SU-DHL-6 (cell line): Measurements from ENCODE around the gene TMEM204.

Experiments used
- CTCF ChIP-seq: fragments of 200-600 bp; sonication (generic); IDR thresholded peaks from one replicate; pipeline ENCODE4 v1.5.1; 2017; ENCODE audit warnings: antibody characterized with exemption, mild to moderate bottlenecking, low read length, moderate library complexity; ENCODE audit not compliant: insufficient read depth, poor library complexity, severe bottlenecking
- EZH2phosphoT487 ChIP-seq: fragments of 200-600 bp; sonication (generic), shearing (Covaris generic); conservative IDR thresholded peaks from 2 replicates; pipeline ENCODE4 v1.6.1; 2018; ENCODE audit warnings: mild to moderate bottlenecking, antibody characterized with exemption, low read length, moderate library complexity, mixed read lengths

- TF ChIP-seq CTCF: no peak
- no peak for TF ChIP-seq EZH2phosphoT487
Observed at GRCh38 chr16:1601489-1601888, 68.0 kb downstream of the TMEM204 start.
